ENCODE results near the gene CDKL5.

GRCh38 chrX:18650662-18651061 is 225.3 kb downstream of the CDKL5 start:
- TF ChIP-seq CTCF (conservative IDR thresholded peaks at IDR 0.05) = no peak
- no peak for TF ChIP-seq ZFX (IDR thresholded peaks at IDR 0.05)
